Kidney epithelial cell (primary cell): Measurements from ENCODE around the gene GLUD2. TPM values are rescaled to one million over a fixed set of nuclear protein-coding genes. Genes with fewer than 3 reads are reported as not detected.
"Not testable (repeated sequence)": the region's sequence is repeated elsewhere in the genome, so short reads cannot be mapped to it uniquely, and the experiment has no call there.

ENCODE experiments used
- DNase-seq: peaks from one replicate; pipeline ENCODE4 v3.0.0-alpha.2; 2010; ENCODE audit warnings: low read depth
- H3K27me3 ChIP-seq: 2 replicates; pipeline ENCODE4 v1.6.0; 2011; ENCODE audit warnings: low read length; ENCODE audit not compliant: control insufficient read depth, insufficient read depth
- H3K36me3 ChIP-seq: 2 replicates; pipeline ENCODE4 v1.5.1; 2011; ENCODE audit warnings: low read length; ENCODE audit not compliant: control insufficient read depth, insufficient read depth
- H3K4me3 ChIP-seq: 2 replicates; pipeline ENCODE4 v1.5.1; 2011; ENCODE audit warnings: low read depth, mild to moderate bottlenecking, control low read depth, low read length
- CTCF ChIP-seq: IDR thresholded peaks from 2 replicates; pipeline ENCODE4 v1.5.1; 2011; ENCODE audit warnings: mild to moderate bottlenecking, moderate library complexity, low read length, control low read depth, inconsistent platforms; ENCODE audit not compliant: insufficient read depth, poor library complexity, severe bottlenecking
- total RNA-seq: library from RNA; depleted of rRNA; stranded (reverse); fragments of >200 nt; gene quantifications from 2 replicates; pipeline ENCODE4 v1.2.3, GENCODE V29; 2015

The GLUD2 gene
- total RNA-seq: 0.55 and 0.92 TPM in 2 replicates

DNA sequence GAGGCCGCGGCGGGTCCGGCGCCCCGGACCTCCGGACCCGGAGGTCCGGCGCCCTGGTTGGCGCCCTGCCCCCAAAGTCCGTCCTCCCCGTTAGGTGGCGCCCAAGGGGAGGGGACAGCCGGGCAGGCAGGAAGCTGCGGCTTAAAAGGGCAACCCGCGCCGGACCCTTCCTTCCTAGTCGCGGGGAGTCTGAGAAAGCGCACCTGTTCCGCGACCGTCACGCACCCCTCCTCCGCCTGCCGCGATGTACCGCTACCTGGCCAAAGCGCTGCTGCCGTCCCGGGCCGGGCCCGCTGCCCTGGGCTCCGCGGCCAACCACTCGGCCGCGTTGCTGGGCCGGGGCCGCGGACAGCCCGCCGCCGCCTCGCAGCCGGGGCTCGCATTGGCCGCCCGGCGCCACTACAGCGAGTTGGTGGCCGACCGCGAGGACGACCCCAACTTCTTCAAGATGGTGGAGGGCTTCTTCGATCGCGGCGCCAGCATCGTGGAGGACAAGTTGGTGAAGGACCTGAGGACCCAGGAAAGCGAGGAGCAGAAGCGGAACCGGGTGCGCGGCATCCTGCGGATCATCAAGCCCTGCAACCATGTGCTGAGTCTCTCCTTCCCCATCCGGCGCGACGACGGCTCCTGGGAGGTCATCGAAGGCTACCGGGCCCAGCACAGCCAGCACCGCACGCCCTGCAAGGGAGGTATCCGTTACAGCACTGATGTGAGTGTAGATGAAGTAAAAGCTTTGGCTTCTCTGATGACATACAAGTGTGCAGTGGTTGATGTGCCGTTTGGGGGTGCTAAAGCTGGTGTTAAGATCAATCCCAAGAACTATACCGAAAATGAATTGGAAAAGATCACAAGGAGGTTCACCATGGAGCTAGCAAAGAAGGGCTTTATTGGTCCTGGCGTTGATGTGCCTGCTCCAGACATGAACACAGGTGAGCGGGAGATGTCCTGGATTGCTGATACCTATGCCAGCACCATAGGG lies at the start of gene GLUD2:
Gene GLUD2, plus strand, starts transcription at position 170 of the 979 bp plus-strand sequence. Its CDS starts 75 bp downstream, at position 245.
- not testable (repeated sequence) for DNase-seq, H3K36me3 ChIP-seq, H3K27me3 ChIP-seq
- H3K4me3 ChIP-seq: peak within 1 kb of the TSS; percentile 37

DNA sequence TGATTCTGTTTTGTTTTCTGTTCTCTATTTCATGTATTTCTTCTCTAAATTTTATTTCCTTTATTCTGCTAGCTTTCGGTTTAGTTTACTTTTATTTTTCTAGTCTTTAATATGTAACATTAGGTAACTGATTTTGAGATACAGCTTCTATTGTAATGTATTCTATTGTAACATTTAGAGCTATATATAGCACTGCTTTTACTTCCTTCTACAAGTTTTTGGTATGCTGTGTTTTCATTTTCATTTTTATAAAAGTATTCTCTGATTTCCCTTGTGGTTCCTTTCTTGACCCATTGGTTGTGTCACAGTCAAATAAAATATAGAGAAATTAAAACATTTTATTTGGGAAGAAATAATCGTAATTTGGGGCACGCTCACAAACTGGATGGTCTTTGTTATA lies 48.0 kb upstream of the GLUD2 start:
- Histone ChIP-seq H3K27me3 (no peaks in the 10 kb centered on the region), H3K36me3 (no peaks in the 10 kb centered on the region), H3K4me3 (no peak overlapping the region)
- no peak for TF ChIP-seq CTCF
- DNase-seq: no peak

DNA sequence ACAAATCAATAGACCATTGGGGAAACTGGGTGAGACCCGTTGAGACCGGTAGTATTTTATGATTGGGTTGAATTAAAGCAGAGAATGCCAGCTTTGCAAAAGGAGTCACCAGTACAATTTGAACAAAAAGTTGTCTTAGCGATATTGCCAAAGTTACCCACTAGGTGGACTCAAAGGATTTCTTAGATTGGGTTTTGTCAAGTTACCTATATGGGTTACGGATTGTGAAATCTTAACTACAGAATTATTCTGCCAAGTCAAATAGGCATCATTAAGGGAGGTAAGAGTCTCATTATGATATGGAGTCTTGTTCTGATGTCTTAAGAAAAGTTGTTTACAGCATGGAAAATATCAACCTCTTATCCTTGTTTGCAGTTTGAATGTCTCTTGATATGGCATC lies 46.8 kb upstream of the GLUD2 start:
- no peak for DNase-seq
- no peaks in the 10 kb centered on the region for H3K36me3 ChIP-seq
- peak; percentile 19 for TF ChIP-seq CTCF
- no peaks in the 10 kb centered on the region for H3K27me3 ChIP-seq
- no peak overlapping the region for H3K4me3 ChIP-seq

DNA sequence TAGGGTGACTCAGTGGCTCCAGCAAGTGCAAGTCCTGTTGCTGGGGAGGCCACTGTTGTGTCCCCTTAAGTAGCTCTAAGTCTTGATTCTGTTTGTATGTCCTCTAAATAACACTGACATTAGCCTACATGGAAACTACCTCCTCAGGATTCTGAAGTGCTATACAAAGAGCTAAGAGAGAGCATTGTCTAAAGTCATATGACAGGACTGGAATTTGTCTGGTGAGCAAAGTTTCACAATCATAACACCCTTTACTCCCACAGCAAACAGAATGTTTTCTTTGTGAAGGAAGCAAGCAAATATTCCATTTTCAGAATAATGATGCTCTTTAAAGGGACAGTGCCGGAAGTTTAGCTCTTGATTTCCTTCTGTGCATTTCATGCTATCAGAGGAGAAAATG lies 38.5 kb upstream of the GLUD2 start:
- no peaks in the 10 kb centered on the region for H3K27me3 ChIP-seq

GRCh38 chrX:121009764-121010163 lies 37.6 kb upstream of the GLUD2 start:
- Histone ChIP-seq H3K27me3 (no peaks in the 10 kb centered on the region), H3K36me3 (no peaks in the 10 kb centered on the region), H3K4me3 (no peak overlapping the region)
- no peak for DNase-seq
- TF ChIP-seq CTCF: no peak

More for the DNA sequence above, 38.5 kb upstream of the GLUD2 start:
- DNase-seq: no peak
- TF ChIP-seq CTCF: no peak
- no peaks in the 10 kb centered on the region for H3K36me3 ChIP-seq
- no peak overlapping the region for H3K4me3 ChIP-seq

DNA sequence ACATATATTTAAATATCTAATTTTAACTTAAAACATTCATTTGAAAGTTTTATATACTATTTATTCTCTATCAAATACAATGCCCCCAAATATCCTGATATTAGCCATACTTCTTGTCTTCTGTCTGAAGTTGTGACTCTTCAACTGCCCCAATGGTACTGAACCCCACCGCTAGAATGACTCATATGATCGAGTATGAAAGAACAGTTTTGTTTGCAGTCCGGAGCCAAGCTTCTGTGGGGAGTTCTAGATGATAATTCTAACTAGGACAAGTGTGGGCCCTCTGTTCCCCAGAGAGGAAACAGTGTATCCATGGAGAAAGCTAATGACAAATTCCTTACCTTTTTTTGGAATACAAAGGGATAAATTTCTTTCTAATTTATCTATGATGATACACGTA lies 37.2 kb upstream of the GLUD2 start:
- no peaks in the 10 kb centered on the region for H3K27me3 ChIP-seq
- no peak for TF ChIP-seq CTCF
- no peaks in the 10 kb centered on the region for H3K36me3 ChIP-seq
- H3K4me3 ChIP-seq: no peak overlapping the region
- no peak for DNase-seq
